KMS-11 (cell line): ENCODE data around the gene SCYGR5.

Experiments
- H2AFZ ChIP-seq: fragments of 200-600 bp; sonication (generic); 2 replicates; pipeline ENCODE4 v1.6.1; 2016; ENCODE audit warnings: antibody characterized with exemption, mixed run types, low read depth
- H3K27ac ChIP-seq: fragments of 200-600 bp; sonication (generic); 2 replicates; pipeline ENCODE4 v1.6.1; 2016; ENCODE audit warnings: mild to moderate bottlenecking, mixed run types
- H3K27me3 ChIP-seq: fragments of 200-600 bp; sonication (generic); 2 replicates; pipeline ENCODE4 v1.6.1; 2017; ENCODE audit warnings: mild to moderate bottlenecking, low read depth, mixed run types, moderate library complexity; ENCODE audit not compliant: insufficient read depth
- H3K36me3 ChIP-seq: fragments of 200-600 bp; sonication (generic); 2 replicates; pipeline ENCODE4 v1.6.1; 2017; ENCODE audit warnings: mild to moderate bottlenecking, mixed run types; ENCODE audit not compliant: insufficient read depth
- H3K4me1 ChIP-seq: fragments of 200-600 bp; sonication (generic); 2 replicates; pipeline ENCODE4 v1.6.1; 2016; ENCODE audit warnings: mild to moderate bottlenecking, low read depth, mixed run types; ENCODE audit not compliant: poor library complexity, severe bottlenecking
- H3K4me2 ChIP-seq: fragments of 200-600 bp; sonication (generic); 2 replicates; pipeline ENCODE4 v1.7.0; 2016; ENCODE audit warnings: mild to moderate bottlenecking, mixed run types
- H3K4me3 ChIP-seq: fragments of 200-600 bp; sonication (generic); IDR thresholded peaks from 2 replicates; pipeline ENCODE4 v1.6.1; 2017; ENCODE audit warnings: low read depth, low read length, mixed read lengths; ENCODE audit not compliant: insufficient read depth
- H3K79me2 ChIP-seq: fragments of 200-600 bp; sonication (generic); 2 replicates; pipeline ENCODE4 v1.6.1; 2016; ENCODE audit warnings: low read depth, mixed run types; ENCODE audit not compliant: insufficient read depth
- H3K9ac ChIP-seq: fragments of 200-600 bp; sonication (generic); 2 replicates; pipeline ENCODE4 v1.6.1; 2016; ENCODE audit warnings: mild to moderate bottlenecking, mixed run types
- H4K20me1 ChIP-seq: fragments of 200-600 bp; sonication (generic); 2 replicates; pipeline ENCODE4 v1.6.1; 2016; ENCODE audit warnings: mild to moderate bottlenecking, mixed run types; ENCODE audit not compliant: insufficient read depth
- CTCF ChIP-seq: fragments of 200-600 bp; sonication (generic); conservative IDR thresholded peaks from 2 replicates; pipeline ENCODE4 v1.6.1; 2017; ENCODE audit warnings: low read depth, mild to moderate bottlenecking, antibody characterized with exemption, low read length, moderate library complexity, mixed read lengths

Gene SCYGR5

GRCh38 chr2:227626580-227627151, 39.9 kb upstream of the SCYGR5 start:
- no peak for TF ChIP-seq CTCF
- H3K4me2 ChIP-seq, result no peak overlapping the region
- H3K36me3 ChIP-seq, result no peaks in the 10 kb centered on the region
- H3K79me2 ChIP-seq, result no peaks in the 10 kb centered on the region
- H3K4me1 ChIP-seq, result no peaks in the 10 kb centered on the region
- H3K27me3 ChIP-seq, result no peaks in the 10 kb centered on the region
- no peak overlapping the region for H3K9ac ChIP-seq
- H4K20me1 ChIP-seq, result no peaks in the 10 kb centered on the region
- H3K27ac ChIP-seq, result no peak overlapping the region
- no peak overlapping the region for H2AFZ ChIP-seq
- H3K4me3 ChIP-seq, result no peak overlapping the region

- no peaks in the 10 kb centered on the region for H4K20me1 ChIP-seq
- no peaks in the 10 kb centered on the region for H3K27me3 ChIP-seq
- no peak overlapping the region for H3K27ac ChIP-seq
- H3K79me2 ChIP-seq, result no peaks in the 10 kb centered on the region
- H2AFZ ChIP-seq, result no peak overlapping the region
- no peak overlapping the region for H3K4me3 ChIP-seq
- TF ChIP-seq CTCF, result no peak
- H3K36me3 ChIP-seq, result no peaks in the 10 kb centered on the region
- no peak overlapping the region for H3K9ac ChIP-seq
- no peaks in the 10 kb centered on the region for H3K4me1 ChIP-seq
- no peak overlapping the region for H3K4me2 ChIP-seq
These were observed 38.8 kb upstream of the SCYGR5 start for GRCh38 chr2:227627769-227628168.

DNA sequence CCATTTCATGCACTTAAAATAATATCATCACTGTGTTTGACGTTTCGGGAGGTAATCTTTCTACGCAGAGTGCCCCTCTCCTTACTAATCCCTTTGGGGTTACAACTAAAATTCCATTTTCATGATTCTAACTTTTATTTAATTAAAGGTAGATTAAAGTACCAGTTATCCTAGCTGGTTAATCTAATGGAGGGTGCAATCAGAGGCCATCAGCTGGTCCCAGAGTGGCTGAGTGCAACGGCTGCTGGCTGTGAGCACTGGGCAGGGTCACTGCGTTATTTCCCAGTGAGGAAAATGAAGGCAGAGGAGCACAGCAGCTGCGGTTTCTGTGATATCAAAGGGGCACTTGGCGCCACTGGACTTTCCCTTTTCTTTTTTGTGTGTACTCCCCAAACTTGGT, 37.2 kb upstream of the SCYGR5 start:
- H3K27ac ChIP-seq, result no peak overlapping the region
- no peaks in the 10 kb centered on the region for H4K20me1 ChIP-seq
- no peak overlapping the region for H2AFZ ChIP-seq
- no peak overlapping the region for H3K9ac ChIP-seq
- H3K27me3 ChIP-seq, result no peaks in the 10 kb centered on the region
- no peaks in the 10 kb centered on the region for H3K36me3 ChIP-seq
- H3K4me2 ChIP-seq, result no peak overlapping the region
- no peak overlapping the region for H3K4me3 ChIP-seq
- no peak for TF ChIP-seq CTCF
- H3K79me2 ChIP-seq, result no peaks in the 10 kb centered on the region
- H3K4me1 ChIP-seq, result no peaks in the 10 kb centered on the region

DNA sequence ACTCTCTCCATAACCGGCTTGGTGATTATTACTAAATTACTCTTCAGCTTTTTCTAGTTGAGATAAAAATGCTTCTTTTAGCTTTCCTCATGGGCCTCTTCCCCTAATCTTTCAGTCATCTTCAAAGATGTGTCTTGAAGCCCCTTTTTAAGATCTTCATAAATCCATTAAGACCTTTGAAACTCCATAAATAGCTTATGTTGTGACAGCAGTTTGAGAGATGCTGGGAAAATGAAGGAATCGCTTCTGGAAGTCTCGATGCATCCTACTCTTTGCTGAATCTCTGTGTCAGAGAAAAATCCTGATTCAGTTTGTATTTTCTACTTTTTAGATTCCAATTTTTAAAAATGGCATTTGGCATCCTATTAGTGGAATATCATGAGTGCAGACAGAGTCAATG, 36.3 kb upstream of the SCYGR5 start:
- no peak overlapping the region for H3K4me3 ChIP-seq
- no peak overlapping the region for H3K4me2 ChIP-seq
- H2AFZ ChIP-seq, result no peak overlapping the region
- H3K4me1 ChIP-seq, result no peaks in the 10 kb centered on the region
- no peak overlapping the region for H3K27ac ChIP-seq
- TF ChIP-seq CTCF, result no peak
- no peaks in the 10 kb centered on the region for H3K27me3 ChIP-seq
- H3K36me3 ChIP-seq, result no peaks in the 10 kb centered on the region
- H3K9ac ChIP-seq, result no peak overlapping the region
- H4K20me1 ChIP-seq, result no peaks in the 10 kb centered on the region
- H3K79me2 ChIP-seq, result no peaks in the 10 kb centered on the region
